H9 (cell line): Measurements from ENCODE around the gene CARMIL3. TPM values are rescaled to one million over a fixed set of nuclear protein-coding genes. Genes with fewer than 3 reads are reported as not detected.

Source experiments
- DNase-seq: peaks from one replicate; pipeline ENCODE4 v3.0.0-alpha.2; 2017
- H2AFZ ChIP-seq: one replicate; pipeline ENCODE4 v1.6.1; 2013; ENCODE audit warnings: mild to moderate bottlenecking, low read length, control low read depth, moderate library complexity
- H2AK5ac ChIP-seq: 2 replicates; pipeline ENCODE4 v1.6.1; 2013; ENCODE audit warnings: low read length, control low read depth, mixed read lengths; ENCODE audit not compliant: insufficient read length
- H2BK120ac ChIP-seq: one replicate; pipeline ENCODE4 v1.6.1; 2013; ENCODE audit warnings: low read depth, mild to moderate bottlenecking, low read length, control low read depth, inconsistent platforms; ENCODE audit not compliant: poor library complexity, severe bottlenecking
- H2BK12ac ChIP-seq: 2 replicates; pipeline ENCODE4 v1.6.1; 2013; ENCODE audit warnings: low read length, control low read depth, mixed read lengths, low read depth; ENCODE audit not compliant: insufficient read length
- H2BK15ac ChIP-seq: 2 replicates; pipeline ENCODE4 v1.6.1; 2013; ENCODE audit warnings: low read depth, low read length, control low read depth
- H2BK20ac ChIP-seq: one replicate; pipeline ENCODE4 v1.6.1; 2013; ENCODE audit warnings: low read depth, mild to moderate bottlenecking, low read length, control low read depth, inconsistent platforms; ENCODE audit not compliant: poor library complexity, severe bottlenecking
- H2BK5ac ChIP-seq: 2 replicates; pipeline ENCODE4 v1.6.1; 2013; ENCODE audit warnings: low read length, control low read depth, mixed read lengths; ENCODE audit not compliant: insufficient read length
- H3K14ac ChIP-seq: 2 replicates; pipeline ENCODE4 v1.6.1; 2013; ENCODE audit warnings: low read length, control low read depth; ENCODE audit not compliant: insufficient read depth
- H3K18ac ChIP-seq: 2 replicates; pipeline ENCODE4 v1.6.1; 2013; ENCODE audit warnings: low read depth, mild to moderate bottlenecking, mixed read lengths, low read length, control low read depth; ENCODE audit not compliant: insufficient read length
- H3K23ac ChIP-seq: 2 replicates; pipeline ENCODE4 v1.6.1; 2013; ENCODE audit warnings: low read length, control low read depth, mixed read lengths, low read depth; ENCODE audit not compliant: insufficient read length
- H3K23me2 ChIP-seq: 2 replicates; pipeline ENCODE4 v1.6.1; 2013; ENCODE audit warnings: low read depth, mild to moderate bottlenecking, mixed read lengths, low read length, control low read depth; ENCODE audit not compliant: insufficient read length, poor library complexity, severe bottlenecking
- H3K27ac ChIP-seq: 2 replicates; pipeline ENCODE4 v1.5.1; 2013; ENCODE audit warnings: low read length, control low read depth, mixed read lengths, low read depth; ENCODE audit not compliant: insufficient read length
- H3K27me3 ChIP-seq: 2 replicates; pipeline ENCODE4 v1.6.1; 2013; ENCODE audit warnings: low read length, control low read depth, inconsistent platforms; ENCODE audit not compliant: insufficient read depth
- H3K4ac ChIP-seq: 2 replicates; pipeline ENCODE4 v1.6.1; 2013; ENCODE audit warnings: low read depth, mild to moderate bottlenecking, control low read depth, inconsistent platforms, low read length, moderate library complexity
- H3K4me1 ChIP-seq: 2 replicates; pipeline ENCODE4 v1.6.1; 2013; ENCODE audit warnings: low read length, control low read depth, inconsistent platforms; ENCODE audit not compliant: insufficient read depth
- H3K4me2 ChIP-seq: 2 replicates; pipeline ENCODE4 v1.6.1; 2013; ENCODE audit warnings: low read length, control low read depth, mixed read lengths; ENCODE audit not compliant: insufficient read length, insufficient read depth
- H3K56ac ChIP-seq: 2 replicates; pipeline ENCODE4 v1.6.1; 2013; ENCODE audit warnings: low read depth, mild to moderate bottlenecking, mixed read lengths, low read length, control low read depth; ENCODE audit not compliant: insufficient read length
- H3K79me1 ChIP-seq: 2 replicates; pipeline ENCODE4 v1.6.1; 2013; ENCODE audit warnings: low read depth, mild to moderate bottlenecking, moderate library complexity, low read length, control low read depth, inconsistent platforms; ENCODE audit not compliant: insufficient read depth, poor library complexity, severe bottlenecking
- H3K79me2 ChIP-seq: 2 replicates; pipeline ENCODE4 v1.6.1; 2013; ENCODE audit warnings: low read length, control low read depth, inconsistent platforms; ENCODE audit not compliant: insufficient read depth
- H3K9ac ChIP-seq: 2 replicates; pipeline ENCODE4 v1.6.1; 2013; ENCODE audit warnings: low read length, control low read depth, mixed read lengths; ENCODE audit not compliant: insufficient read length; ENCODE audit errors: extremely low read depth
- H3K9me3 ChIP-seq: one replicate; pipeline ENCODE4 v1.6.1; 2013; ENCODE audit warnings: low read depth, low read length, inconsistent platforms; ENCODE audit not compliant: control insufficient read depth
- H3T11ph ChIP-seq: one replicate; pipeline ENCODE4 v1.6.1; 2013; ENCODE audit warnings: mild to moderate bottlenecking, low read length, control low read depth, inconsistent platforms
- H4K20me1 ChIP-seq: one replicate; pipeline ENCODE4 v1.6.1; 2013; ENCODE audit not compliant: control insufficient read depth, insufficient read length, insufficient read depth
- H4K5ac ChIP-seq: 2 replicates; pipeline ENCODE4 v1.6.1; 2013; ENCODE audit warnings: low read depth, mild to moderate bottlenecking, mixed read lengths, low read length, control low read depth; ENCODE audit not compliant: insufficient read length
- H4K8ac ChIP-seq: replicated peaks from 2 replicates; pipeline ENCODE4 v1.6.1; 2013; ENCODE audit warnings: low read length, control low read depth, mixed read lengths, low read depth; ENCODE audit not compliant: insufficient read length
- H4K91ac ChIP-seq: 2 replicates; pipeline ENCODE4 v1.6.1; 2013; ENCODE audit warnings: low read depth, mild to moderate bottlenecking, moderate library complexity, mixed read lengths, low read length, control low read depth; ENCODE audit not compliant: insufficient read length
- H3K27ac Mint-ChIP-seq, 3 experiments: 2 replicates in 2 of 3; 3 replicates in 1 of 3; pipeline ENCODE4 v1.8.0; 2020 to 2021; ENCODE audit warnings: mixed read lengths in 3 of 3, mild to moderate bottlenecking in 1 of 3, moderate library complexity in 1 of 3
- H3K27me3 Mint-ChIP-seq: 2 replicates; pipeline ENCODE4 v1.8.0; 2021; ENCODE audit warnings: low read depth, mild to moderate bottlenecking, moderate library complexity, mixed read lengths
- H3K36me3 Mint-ChIP-seq, 3 experiments: 2 replicates in 2 of 3; 3 replicates in 1 of 3; pipeline ENCODE4 v1.8.0; 2020 to 2021; ENCODE audit warnings: low read depth in 3 of 3, mixed read lengths in 3 of 3; ENCODE audit not compliant: insufficient read depth in 1 of 3
- H3K4me1 Mint-ChIP-seq, 2 experiments: 2 replicates each; pipeline ENCODE4 v1.8.0; 2020; ENCODE audit warnings: mixed read lengths in 2 of 2
- H3K4me3 Mint-ChIP-seq, 2 experiments: 2 replicates in 1 of 2; 3 replicates in 1 of 2; pipeline ENCODE4 v1.8.0; 2020 to 2021; ENCODE audit warnings: mild to moderate bottlenecking in 2 of 2, mixed read lengths in 2 of 2, moderate library complexity in 1 of 2
- H3K9me3 Mint-ChIP-seq, 2 experiments: 2 replicates in 1 of 2; 3 replicates in 1 of 2; pipeline ENCODE4 v1.8.0; 2020; ENCODE audit warnings: mild to moderate bottlenecking in 2 of 2, mixed read lengths in 2 of 2, moderate library complexity in 1 of 2
- WGBS: extraction: QIAGEN DNeasy Blood & Tissue Kit; methylation state at CpG from one replicate; pipeline ENCODE4 v1.1.7; 2013; ENCODE audit warnings: missing lambda C conversion rate, low lambda C conversion rate, mixed read lengths; ENCODE audit not compliant: insufficient read length; ENCODE audit errors: extremely low coverage; 5-methylcytosine and 5-hydroxymethylcytosine counted together
- total RNA-seq: library from RNA; stranded (reverse); gene quantifications from 2 replicates; pipeline ENCODE4 v1.2.1, GENCODE V29; 2021
- TF ChIP-seq, protein P1 (sequence below): fragments of 200-600 bp; sonication (generic); conservative IDR thresholded peaks from 3 replicates; pipeline ENCODE4 v1.8.0; 2021; ENCODE audit warnings: antibody characterized with exemption, mild to moderate bottlenecking

The CARMIL3 gene
- total RNA-seq, 1 experiment from 2014 or later = 5.8 TPM

DNA sequence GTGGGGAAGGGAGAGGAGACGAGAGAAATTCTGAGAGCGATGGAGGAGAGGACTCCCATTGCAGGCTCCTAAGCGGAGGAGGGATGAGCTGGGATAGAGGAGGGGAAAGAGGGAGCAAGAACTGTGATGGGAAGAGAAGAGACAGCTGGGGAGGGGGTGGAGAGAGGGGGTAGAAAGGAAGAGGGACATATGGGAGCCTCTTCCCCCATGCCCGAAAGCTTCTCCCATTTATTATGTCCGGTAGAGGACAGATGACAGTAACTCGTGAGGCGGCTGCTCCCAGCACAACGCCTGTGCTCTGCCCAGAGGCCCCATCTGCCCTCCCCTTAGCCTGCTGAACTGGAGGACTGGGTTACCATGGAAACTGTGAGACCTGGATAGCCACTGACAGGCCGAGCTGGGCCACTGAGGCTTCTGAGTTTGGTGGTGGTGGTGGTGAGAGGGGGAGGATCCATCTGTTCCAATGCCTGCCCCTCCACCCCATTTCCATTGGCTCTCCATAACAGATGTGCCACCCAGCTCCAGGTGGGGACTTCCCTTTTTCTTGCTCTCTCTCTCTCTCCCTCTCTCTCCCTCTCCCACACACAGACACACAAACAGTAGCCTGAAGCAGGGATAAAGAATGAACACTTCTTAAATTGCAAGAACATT, 27.8 kb downstream of the CARMIL3 start:
- peak overlapping the region in 1 of 2 experiments; percentile 81; a peak in 3 of 5 replicates for H3K4me3 Mint-ChIP-seq
- no peaks in the 10 kb centered on the region; the same call in 1 of the 2 replicates for H3K27me3 ChIP-seq
- H3K36me3 Mint-ChIP-seq = no peaks in the 10 kb centered on the region; a peak in 1 of 7 replicates

More for the DNA sequence above, 27.8 kb downstream of the CARMIL3 start:
- no peaks in the 10 kb centered on the region for H3K9me3 ChIP-seq
- peaks cover 4% of the 10 kb centered on the region for H3K23me2 ChIP-seq
- H3K23ac ChIP-seq = no peak overlapping the region
- H3K4me2 ChIP-seq = no peak overlapping the region
- no peak overlapping the region for H3K18ac ChIP-seq
- no peak overlapping the region for H4K5ac ChIP-seq
- WGBS = no CpG with 5 or more reads among the region's 9 CpGs
- no peak overlapping the region for H2BK5ac ChIP-seq
- no peak overlapping the region for H4K8ac ChIP-seq
- no peak overlapping the region for H3K56ac ChIP-seq
- H3K4ac ChIP-seq = no peak overlapping the region
- no peak overlapping the region for H3K9ac ChIP-seq
- H3K27ac Mint-ChIP-seq = no peak overlapping the region
- H4K91ac ChIP-seq = no peak overlapping the region
- H3K14ac ChIP-seq = no peak overlapping the region; the same call in 1 of the 2 replicates
- H2BK120ac ChIP-seq = no peak overlapping the region
- H2BK12ac ChIP-seq = no peak overlapping the region
- H2AFZ ChIP-seq = no peak overlapping the region
- H4K20me1 ChIP-seq = no peaks in the 10 kb centered on the region
- peaks cover 5% of the 10 kb centered on the region; the same call in 1 of the 2 replicates for H3K4me1 ChIP-seq
- H3K79me1 ChIP-seq = no peaks in the 10 kb centered on the region
- no peak overlapping the region for H2AK5ac ChIP-seq
- H3K9me3 Mint-ChIP-seq = no peaks in the 10 kb centered on the region
- TF ChIP-seq, protein P1, sequence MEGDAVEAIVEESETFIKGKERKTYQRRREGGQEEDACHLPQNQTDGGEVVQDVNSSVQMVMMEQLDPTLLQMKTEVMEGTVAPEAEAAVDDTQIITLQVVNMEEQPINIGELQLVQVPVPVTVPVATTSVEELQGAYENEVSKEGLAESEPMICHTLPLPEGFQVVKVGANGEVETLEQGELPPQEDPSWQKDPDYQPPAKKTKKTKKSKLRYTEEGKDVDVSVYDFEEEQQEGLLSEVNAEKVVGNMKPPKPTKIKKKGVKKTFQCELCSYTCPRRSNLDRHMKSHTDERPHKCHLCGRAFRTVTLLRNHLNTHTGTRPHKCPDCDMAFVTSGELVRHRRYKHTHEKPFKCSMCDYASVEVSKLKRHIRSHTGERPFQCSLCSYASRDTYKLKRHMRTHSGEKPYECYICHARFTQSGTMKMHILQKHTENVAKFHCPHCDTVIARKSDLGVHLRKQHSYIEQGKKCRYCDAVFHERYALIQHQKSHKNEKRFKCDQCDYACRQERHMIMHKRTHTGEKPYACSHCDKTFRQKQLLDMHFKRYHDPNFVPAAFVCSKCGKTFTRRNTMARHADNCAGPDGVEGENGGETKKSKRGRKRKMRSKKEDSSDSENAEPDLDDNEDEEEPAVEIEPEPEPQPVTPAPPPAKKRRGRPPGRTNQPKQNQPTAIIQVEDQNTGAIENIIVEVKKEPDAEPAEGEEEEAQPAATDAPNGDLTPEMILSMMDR = no peak
- peaks cover 37 to 47% of the 10 kb centered on the region in 2 experiments for H3K4me1 Mint-ChIP-seq
- H3K27me3 Mint-ChIP-seq = peaks cover 32% of the 10 kb centered on the region
- no peak overlapping the region for H3T11ph ChIP-seq
- no peak overlapping the region for H2BK15ac ChIP-seq
- peak; percentile 95 for DNase-seq
- no peak overlapping the region for H3K27ac ChIP-seq
- H3K79me2 ChIP-seq = no peaks in the 10 kb centered on the region
- no peak overlapping the region for H2BK20ac ChIP-seq
